GM19025 (cell line): ENCODE results near the gene TPCN1.

Experiments used
- ATAC-seq: cut with Tn5 transposase; IDR thresholded peaks from one replicate; pipeline ENCODE4 v1.9.1; 2021; ENCODE audit warnings: mild to moderate bottlenecking, low read depth, moderate library complexity; ENCODE audit not compliant: unreplicated experiment

The TPCN1 gene

DNA sequence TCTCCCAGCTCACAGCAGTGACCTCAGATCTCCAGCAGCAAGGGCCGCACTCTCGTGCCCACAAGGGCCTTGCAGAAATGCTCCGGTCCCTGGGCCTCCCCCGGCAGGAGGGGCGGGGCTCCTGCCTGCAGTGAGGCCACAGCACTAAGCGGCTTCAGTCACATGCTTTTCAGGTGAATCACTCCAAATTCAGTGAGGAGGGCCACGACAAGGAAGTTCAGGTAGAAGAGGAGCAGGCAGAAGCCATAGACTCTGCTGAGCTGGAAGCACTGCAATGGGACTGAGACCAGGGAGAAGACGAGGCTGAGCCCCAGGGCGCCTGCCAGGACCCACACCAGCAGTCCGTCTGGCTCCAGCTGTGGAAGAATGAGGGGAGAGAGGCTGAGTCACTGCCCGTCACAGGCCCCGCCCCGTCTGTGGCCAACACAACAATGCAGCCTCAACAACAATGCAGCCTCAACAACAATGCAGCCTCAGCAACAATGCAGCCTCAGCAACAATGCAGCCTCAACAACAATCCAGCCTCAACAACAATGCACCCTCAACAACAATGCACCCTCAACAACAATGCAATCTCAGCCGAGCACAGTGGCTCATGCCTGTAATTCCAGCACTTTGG lies 78.5 kb downstream of the TPCN1 start:
- no peak for ATAC-seq

GRCh38 chr12:113301811-113302210 lies 80.5 kb downstream of the TPCN1 start:
- ATAC-seq = no peak

DNA sequence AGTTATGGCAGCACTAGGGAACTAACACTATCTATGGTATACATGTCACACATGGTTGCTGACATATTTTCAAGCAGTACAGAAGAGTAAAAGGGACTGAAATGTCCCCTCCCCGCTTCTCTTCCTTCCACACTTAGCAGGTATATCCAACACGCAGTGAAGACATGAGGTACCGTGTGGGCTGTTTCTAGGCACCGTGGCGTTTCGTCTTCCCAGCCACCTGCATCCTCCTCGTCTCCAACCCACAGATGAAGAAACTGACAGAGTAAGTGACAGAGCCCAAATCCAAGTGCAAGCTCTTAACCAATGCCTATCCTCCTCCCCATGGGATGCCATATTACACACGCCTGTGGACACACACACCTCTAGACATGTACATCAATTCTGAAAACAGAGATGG lies 81.2 kb downstream of the TPCN1 start:
- no peak for ATAC-seq

DNA sequence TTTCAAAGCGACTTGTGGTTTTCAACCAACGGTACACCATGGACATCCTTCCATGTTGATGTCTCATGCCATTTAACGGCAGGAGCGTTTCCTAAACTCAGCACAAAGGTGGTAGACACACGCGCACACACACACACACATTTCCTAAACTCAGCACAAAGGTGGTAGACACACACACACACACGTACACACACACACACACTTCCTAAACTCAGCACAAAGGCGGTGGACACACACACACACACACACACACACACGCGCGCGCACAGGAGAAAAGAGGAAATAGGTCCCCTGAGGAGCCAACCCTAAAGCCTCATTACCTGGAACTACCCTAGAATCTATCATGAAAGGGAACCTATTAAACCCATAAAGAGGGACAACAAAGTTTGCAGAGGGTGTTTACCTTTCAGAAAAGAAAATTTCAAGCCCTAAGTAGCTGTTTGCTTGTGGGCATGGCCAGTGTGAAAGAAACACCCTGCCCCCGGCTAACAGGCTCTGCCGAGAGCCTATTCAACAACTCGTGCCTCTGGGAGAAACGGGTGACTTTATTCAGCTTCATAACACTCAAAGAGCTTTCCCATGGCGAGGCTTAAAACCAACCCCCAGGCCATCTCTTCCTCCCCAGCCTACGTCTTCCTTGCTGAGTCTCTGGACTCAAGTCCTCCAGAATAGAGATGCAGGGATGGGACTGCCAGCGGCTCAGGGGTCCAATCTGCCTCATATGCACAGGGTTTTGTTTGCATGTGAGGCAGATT lies 81.8 kb downstream of the TPCN1 start:
- ATAC-seq = no peak

DNA sequence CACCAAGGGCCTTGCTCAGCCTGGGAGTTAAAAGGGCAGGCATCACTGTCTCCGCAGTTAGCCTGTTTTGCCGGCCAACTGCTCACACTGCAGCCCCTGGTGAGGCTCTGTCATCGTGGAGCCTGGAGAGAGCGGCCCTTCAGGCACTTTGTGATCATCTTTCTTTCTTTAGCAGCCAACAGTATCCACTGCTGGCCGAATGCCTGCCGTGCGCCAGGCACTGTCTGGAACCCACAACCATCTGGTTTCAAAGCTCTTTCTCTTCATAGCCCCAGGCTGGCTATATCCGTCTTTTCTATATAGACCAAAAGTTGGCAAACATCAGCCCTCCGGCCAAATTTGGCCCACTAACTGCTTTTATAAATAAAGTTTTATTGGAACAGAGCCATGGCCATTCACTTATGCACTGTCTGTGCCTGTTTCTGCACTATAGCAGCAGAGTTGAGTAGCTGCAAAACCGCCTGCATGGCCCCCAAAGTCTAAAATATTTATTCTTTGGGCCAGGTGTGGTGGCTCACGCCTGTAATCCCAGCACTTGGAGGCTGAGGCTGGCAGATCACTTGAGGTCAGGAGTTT lies 84.1 kb downstream of the TPCN1 start:
- no peak for ATAC-seq

DNA sequence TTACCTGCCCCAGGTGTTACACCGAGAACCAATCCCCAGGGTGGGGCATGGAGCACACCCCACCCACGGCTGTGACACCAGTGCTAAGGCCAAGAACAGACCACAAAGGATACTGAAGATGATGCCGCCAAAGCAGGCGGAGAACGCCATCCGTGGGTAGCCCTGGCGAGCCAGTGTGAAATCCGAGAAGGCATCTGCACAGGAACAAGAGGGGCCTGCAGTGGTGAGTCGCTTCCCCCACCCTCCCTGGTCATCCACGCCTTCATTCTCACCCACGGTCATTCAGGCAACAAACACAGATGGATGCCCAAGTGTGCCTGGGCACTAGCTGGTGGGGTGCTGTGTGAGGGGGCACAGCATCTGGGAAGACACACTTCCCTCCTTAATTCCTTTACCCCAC lies 85.1 kb downstream of the TPCN1 start:
- no peak for ATAC-seq

DNA sequence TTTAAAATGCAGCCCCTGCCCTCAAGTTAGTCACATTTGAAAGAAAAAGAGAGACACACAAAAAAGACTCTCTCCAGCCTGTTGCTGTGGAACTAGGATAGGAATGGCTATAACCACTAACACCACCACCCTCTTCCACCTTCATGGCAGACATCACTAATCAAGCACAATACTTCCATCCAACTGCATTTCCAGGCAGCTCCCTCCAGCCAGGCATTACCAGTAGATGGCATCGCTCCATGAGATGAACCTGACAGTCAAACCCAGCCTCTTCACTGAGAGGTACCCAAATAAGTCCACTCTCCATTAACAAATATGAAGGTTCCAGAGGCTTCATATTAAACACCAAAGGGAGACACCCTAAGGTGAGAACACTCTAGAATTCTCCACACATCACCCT lies 89.2 kb downstream of the TPCN1 start:
- ATAC-seq = no peak

DNA sequence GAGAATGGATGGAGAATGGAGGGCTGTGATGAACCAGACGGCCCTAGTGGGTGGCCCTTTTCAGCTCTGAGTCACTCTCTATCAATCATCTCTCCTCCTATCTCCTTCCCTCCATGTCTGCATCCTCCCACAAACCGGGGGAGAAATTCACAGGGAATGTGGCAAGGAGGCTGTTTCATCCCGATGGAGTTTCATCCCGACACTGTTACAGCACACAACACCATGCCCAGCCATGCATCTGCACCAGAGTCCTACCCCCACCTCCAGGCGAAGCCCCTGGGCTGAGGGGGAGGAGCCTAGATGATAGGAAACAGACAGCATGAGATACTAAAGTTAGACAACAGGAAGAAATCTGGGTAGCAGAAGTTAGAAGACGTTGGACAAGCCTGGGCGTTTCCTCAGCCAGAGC lies 92.9 kb downstream of the TPCN1 start:
- no peak for ATAC-seq

DNA sequence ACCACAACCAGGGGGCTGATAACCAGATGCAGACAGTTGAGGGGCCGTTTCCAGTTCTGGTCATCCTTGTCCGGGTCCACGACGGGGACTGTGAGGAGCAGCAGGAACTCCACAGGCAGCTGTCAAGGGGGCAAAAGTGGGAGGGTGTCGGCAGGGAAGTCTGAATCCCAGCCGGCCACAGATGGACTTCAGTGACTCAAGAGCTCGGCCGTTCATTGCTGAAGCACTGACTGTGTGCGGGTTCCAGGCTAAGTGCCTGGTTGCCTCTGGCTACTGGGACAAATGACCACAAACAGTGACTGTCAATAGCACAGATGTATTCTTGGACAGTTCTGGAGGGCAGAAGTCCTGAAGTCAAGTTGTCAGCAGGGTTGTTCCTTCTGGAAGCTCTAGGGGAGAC lies 94.1 kb downstream of the TPCN1 start:
- no peak for ATAC-seq

- ATAC-seq = no peak
These were observed 94.9 kb downstream of the TPCN1 start for GRCh38 chr12:113316155-113316554.

GRCh38 chr12:113317122-113317521 lies 95.9 kb downstream of the TPCN1 start:
- ATAC-seq = no peak

DNA sequence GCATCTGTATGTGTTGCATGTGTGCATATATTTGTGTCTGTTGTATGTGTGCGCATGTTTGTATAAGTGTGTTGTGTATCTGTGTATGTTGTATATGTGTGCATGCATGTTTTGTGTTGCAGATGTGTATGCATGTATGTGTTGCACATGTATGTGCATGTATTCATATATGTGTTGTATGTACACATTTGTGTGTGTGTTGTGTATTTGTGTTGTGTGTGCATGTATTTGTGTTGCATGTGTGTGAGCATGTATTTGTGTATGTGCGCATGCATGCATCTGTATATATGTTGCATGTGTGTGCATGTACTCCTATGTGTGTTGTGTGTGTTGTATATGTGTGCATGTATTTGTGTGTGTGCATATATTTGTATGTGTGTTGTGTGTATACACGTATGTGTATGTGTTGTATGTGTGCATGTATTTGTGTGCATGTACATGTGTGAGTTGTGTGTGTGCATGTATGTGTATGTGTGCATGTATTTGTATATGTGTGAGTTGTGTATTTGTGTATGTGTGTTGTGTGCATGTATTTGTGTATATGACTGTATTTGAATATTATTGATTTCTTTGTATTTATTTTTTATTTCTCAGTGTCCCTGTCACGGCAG lies 96.9 kb downstream of the TPCN1 start:
- ATAC-seq = no peak

DNA sequence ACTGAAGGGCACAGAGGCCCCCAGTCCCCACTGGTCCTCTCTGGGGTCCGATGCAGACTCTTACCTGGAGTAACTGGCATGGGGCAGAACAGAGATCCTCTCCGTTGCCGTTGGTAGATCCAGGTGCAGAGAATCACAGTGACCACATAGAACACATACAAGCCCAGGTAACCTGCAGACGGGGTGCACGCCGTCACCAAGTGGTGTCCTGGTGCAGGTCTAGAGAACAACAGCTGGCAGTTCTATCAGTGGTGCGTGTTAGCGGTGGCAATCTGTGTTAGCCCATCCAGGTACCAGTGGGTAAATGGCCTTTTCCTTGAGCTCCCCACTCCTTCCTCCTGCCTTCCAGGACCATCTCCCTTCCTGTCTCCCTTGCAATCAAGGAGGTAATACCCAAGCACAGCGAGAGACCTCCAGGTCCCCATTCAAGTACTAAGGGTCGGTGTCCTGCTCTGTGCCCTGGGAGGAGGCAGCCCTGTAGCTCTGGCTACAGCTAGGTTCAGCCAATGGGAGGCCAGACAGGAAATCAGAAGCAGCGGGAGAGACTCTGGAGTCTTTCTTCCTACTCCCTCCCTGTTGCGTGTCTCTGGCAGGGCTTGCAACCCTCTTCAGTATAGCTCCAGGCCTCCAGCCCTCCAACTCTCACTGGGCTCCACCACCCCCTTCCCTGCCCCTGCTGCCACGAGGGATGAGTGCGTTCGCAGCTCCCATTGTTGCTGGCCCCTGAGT lies 97.8 kb downstream of the TPCN1 start:
- ATAC-seq = no peak

DNA sequence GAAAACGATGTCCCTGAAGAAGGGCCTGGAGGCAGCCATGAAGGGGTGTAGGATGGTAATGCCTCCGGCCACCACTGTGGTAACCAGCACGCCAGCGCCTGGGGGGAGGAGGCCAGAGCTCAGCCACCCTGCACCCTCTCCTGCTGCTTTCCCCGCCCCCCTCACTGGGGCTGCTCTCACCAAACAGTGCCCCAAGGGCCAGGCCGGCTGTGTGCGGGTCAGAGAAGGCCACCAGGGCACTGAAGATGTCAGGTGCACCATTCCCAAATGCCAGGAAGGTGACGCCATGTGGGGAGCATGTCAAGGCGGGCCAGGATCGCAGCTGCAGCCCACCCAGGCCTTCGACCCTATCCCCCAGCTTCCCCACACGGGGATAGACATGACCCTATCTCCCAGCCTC lies 99.1 kb downstream of the TPCN1 start:
- no peak for ATAC-seq

GRCh38 chr12:113322343-113322742 lies 101.1 kb downstream of the TPCN1 start:
- no peak for ATAC-seq

GRCh38 chr12:113325916-113326315 lies 104.7 kb downstream of the TPCN1 start:
- ATAC-seq = no peak

DNA sequence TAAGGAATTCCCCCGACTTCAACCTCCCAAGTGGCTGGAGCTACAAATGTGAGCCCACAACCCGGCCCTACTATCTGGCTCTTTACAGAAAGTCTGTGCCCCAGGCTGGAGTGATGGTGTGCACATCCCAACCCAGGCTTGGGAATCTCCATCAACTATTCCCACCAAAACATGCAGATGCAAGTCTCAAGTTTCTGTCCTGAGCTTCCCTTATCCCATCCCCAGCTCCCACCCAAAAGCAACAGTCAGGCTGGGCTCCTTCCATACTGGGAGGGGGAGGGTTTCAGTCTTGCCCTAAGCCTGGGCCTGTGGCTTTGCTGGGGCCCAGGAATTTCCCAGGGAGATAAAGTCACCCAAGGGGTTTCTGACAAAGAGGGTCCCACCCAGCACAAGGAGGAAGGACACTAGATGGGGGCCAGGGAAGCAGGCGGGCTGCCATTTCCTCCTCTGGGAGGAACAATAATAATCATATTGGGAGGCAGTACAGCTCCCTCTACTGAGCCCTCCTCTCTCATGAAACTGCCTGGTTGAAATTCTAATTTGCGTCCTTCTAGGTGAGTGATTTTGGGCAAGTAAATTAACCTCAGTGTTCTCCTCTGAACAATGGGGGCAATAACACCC lies 105.6 kb downstream of the TPCN1 start:
- no peak for ATAC-seq

GRCh38 chr12:113328368-113328889 lies 107.2 kb downstream of the TPCN1 start:
- no peak for ATAC-seq

DNA sequence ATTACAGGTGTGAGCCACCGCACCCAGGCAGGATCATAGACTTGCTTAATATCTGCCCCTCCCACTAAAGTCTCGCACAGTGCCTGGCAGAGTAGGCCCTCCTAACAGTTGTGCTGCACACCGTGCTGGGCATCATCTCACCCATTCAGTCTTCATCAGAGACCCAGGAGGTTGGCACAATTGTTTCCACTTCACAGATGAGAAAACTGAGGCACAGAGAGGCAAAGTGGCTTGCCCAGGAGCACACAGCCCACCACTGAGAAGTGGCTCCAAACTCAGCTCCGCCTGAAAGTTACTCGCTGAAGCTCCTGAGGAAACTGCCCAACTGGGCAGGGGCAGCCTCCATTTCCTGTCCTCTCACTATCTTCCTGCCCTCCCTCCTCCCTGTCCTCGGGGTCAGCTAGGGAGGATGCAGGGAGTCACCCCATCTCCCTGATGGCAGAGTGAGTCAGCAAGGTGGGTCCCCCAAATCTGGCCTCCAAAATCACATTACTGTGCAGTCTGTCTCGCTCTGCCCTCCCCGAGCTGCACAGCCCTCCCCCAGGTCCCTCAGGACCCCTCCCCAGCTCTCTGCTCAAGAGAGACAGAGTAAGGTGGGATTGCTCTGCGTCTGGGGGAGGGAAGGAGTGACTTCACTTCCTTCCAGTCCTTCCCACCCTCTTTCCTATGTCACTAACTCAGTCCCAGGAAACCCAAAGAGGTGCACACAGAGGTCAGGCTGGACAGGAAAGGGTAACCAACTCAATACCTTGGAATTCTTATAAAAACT lies 107.9 kb downstream of the TPCN1 start:
- ATAC-seq = no peak
